Astrocyte of the hippocampus (primary cell): Measurements from ENCODE around the gene LLGL1.
A peak's percentile ranks its signal among the peaks of the same experiment; 100 is the strongest.

ENCODE experiments used
- DNase-seq: peaks from one replicate; pipeline ENCODE4 v3.0.0; 2011; ENCODE audit warnings: low read depth, low spot score

Gene LLGL1

GRCh38 chr17:18270046-18270931 is 44.9 kb downstream of the LLGL1 start:
- DNase-seq: no peak

- no peak for DNase-seq
Measured at GRCh38 chr17:18277076-18277475, 51.6 kb downstream of the LLGL1 start.

GRCh38 chr17:18278867-18279266 is 53.4 kb downstream of the LLGL1 start:
- peak; percentile 28 for DNase-seq

- DNase-seq: no peak
Measured at GRCh38 chr17:18280249-18280648, 54.8 kb downstream of the LLGL1 start.

- peak; percentile 62 for DNase-seq
Measured at GRCh38 chr17:18280766-18281371, 55.4 kb downstream of the LLGL1 start.

- DNase-seq: no peak
Measured at GRCh38 chr17:18281788-18282187, 56.4 kb downstream of the LLGL1 start.

- no peak for DNase-seq
Measured at GRCh38 chr17:18285296-18285695, 59.9 kb downstream of the LLGL1 start.

- no peak for DNase-seq
Measured at GRCh38 chr17:18291718-18292540, 66.5 kb downstream of the LLGL1 start.
